Smooth muscle cell (in vitro differentiated cells): ENCODE results near the gene GJD4. TPM values are rescaled to one million over a fixed set of nuclear protein-coding genes. Genes with fewer than 3 reads are reported as not detected.

Experiments used
- DNase-seq: peaks from one replicate; lab custom pipeline; 2025; ENCODE audit not compliant: unreplicated experiment; lab: John Stamatoyannopoulos, UW
- H2AFZ ChIP-seq: fragments of 200-600 bp; sonication (generic); 2 replicates; pipeline ENCODE4 v1.6.0; 2016; ENCODE audit warnings: antibody characterized with exemption, low read depth, mild to moderate bottlenecking
- H3F3A ChIP-seq: fragments of 200-600 bp; sonication (generic); 2 replicates; pipeline ENCODE4 v1.6.0; 2017; ENCODE audit warnings: antibody characterized with exemption, low read depth
- H3K27ac ChIP-seq: fragments of 200-600 bp; sonication (generic); 2 replicates; pipeline ENCODE4 v1.5.1; 2016; ENCODE audit warnings: low read depth, mild to moderate bottlenecking
- H3K27me3 ChIP-seq: fragments of 200-600 bp; sonication (generic); 2 replicates; pipeline ENCODE4 v1.6.1; 2016; ENCODE audit warnings: low read depth, mild to moderate bottlenecking
- H3K36me3 ChIP-seq: fragments of 200-600 bp; sonication (generic); 2 replicates; pipeline ENCODE4 v1.5.1; 2016; ENCODE audit warnings: low read depth
- H3K4me1 ChIP-seq: fragments of 200-600 bp; sonication (generic); 2 replicates; pipeline ENCODE4 v1.5.1; 2016; ENCODE audit warnings: low read depth
- H3K4me2 ChIP-seq: fragments of 200-600 bp; sonication (generic); 2 replicates; pipeline ENCODE4 v1.6.0; 2016; ENCODE audit warnings: mild to moderate bottlenecking
- H3K4me3 ChIP-seq: fragments of 200-600 bp; sonication (generic); 2 replicates; pipeline ENCODE4 v1.5.1; 2016; ENCODE audit warnings: mild to moderate bottlenecking
- H3K79me2 ChIP-seq: fragments of 200-600 bp; sonication (generic); 2 replicates; pipeline ENCODE4 v1.6.0; 2016; ENCODE audit warnings: low read depth, mild to moderate bottlenecking
- H3K9ac ChIP-seq: fragments of 200-600 bp; sonication (generic); 2 replicates; pipeline ENCODE4 v1.6.0; 2016; ENCODE audit warnings: low read depth
- H3K9me3 ChIP-seq: fragments of 200-600 bp; sonication (generic); replicated peaks from 2 replicates; pipeline ENCODE4 v1.5.1; 2016; ENCODE audit warnings: low read depth
- H4K20me1 ChIP-seq: fragments of 200-600 bp; sonication (generic); 2 replicates; pipeline ENCODE4 v1.6.0; 2016; ENCODE audit warnings: low read depth
- WGBS: methylation state at CpG from one replicate; pipeline ENCODE4 v1.1.7; 2016; ENCODE audit warnings: low lambda C conversion rate; 5-methylcytosine and 5-hydroxymethylcytosine counted together
- polyA plus RNA-seq: library from polyadenylated mRNA; unstranded; fragments of >200 nt; fragmentation: Nextera tagmentation; extraction: Ambion mirVana; gene quantifications from 2 replicates; pipeline ENCODE4 v1.2.1, GENCODE V29; 2016
- total RNA-seq: library from RNA; depleted of rRNA; stranded (reverse); fragments of >200 nt; gene quantifications from 2 replicates; pipeline ENCODE4 v1.2.3, GENCODE V29; 2014
- TF ChIP-seq, protein P1 (sequence below): fragments of 200-600 bp; sonication (generic); IDR thresholded peaks from 2 replicates; pipeline ENCODE4 v1.5.1; 2017; ENCODE audit warnings: borderline replicate concordance, mild to moderate bottlenecking, antibody characterized with exemption; ENCODE audit not compliant: insufficient read depth, poor library complexity, severe bottlenecking

The GJD4 gene
- total and polyA plus RNA-seq, 2 experiments from 2014 or later, result not detected

DNA sequence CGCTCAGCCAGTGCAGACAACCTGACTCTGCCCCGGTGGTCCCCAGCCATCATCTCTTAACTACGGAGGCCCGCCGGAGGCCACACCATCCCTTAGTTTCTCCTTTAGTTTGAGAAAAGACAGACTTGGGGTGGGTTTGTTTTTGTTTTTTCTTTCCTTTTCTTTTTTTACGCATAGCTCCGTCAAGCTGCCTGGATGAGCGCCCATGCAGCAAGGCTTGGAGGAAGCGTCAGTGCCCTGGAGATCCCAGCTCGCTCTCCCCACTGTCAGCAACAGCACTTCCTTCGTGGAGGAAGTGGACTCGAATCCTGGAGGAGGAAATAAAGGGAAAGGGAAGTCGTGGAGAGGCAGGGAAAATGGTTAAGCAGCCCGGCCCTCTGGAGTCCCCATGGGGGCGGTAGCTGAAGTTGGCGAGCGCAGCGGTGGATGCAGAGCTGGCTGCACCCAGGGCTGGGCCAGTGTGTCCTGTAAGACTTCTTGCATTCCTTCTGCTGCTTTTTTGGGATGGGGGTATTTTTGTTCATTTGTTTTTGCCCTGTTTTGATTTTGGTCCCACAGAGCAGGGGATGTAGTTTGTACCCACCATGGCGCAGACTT, 35.9 kb upstream of the GJD4 start:
- Histone ChIP-seq H3K27me3 (no peaks in the 10 kb centered on the region), H3K9ac (no peak overlapping the region), H3K4me3 (no peak overlapping the region), H3K9me3 (no peaks in the 10 kb centered on the region), H3K4me1 (no peaks in the 10 kb centered on the region), H4K20me1 (no peaks in the 10 kb centered on the region), H3K79me2 (no peaks in the 10 kb centered on the region), H3F3A (no peaks in the 10 kb centered on the region), H3K27ac (no peak overlapping the region), H3K4me2 (no peak overlapping the region), H2AFZ (no peak overlapping the region), H3K36me3 (no peaks in the 10 kb centered on the region)
- DNase-seq, result no peak
- 94% methylated on average over 19 of the region's 19 CpGs for WGBS
- TF ChIP-seq, protein P1, sequence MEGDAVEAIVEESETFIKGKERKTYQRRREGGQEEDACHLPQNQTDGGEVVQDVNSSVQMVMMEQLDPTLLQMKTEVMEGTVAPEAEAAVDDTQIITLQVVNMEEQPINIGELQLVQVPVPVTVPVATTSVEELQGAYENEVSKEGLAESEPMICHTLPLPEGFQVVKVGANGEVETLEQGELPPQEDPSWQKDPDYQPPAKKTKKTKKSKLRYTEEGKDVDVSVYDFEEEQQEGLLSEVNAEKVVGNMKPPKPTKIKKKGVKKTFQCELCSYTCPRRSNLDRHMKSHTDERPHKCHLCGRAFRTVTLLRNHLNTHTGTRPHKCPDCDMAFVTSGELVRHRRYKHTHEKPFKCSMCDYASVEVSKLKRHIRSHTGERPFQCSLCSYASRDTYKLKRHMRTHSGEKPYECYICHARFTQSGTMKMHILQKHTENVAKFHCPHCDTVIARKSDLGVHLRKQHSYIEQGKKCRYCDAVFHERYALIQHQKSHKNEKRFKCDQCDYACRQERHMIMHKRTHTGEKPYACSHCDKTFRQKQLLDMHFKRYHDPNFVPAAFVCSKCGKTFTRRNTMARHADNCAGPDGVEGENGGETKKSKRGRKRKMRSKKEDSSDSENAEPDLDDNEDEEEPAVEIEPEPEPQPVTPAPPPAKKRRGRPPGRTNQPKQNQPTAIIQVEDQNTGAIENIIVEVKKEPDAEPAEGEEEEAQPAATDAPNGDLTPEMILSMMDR, result no peak

DNA sequence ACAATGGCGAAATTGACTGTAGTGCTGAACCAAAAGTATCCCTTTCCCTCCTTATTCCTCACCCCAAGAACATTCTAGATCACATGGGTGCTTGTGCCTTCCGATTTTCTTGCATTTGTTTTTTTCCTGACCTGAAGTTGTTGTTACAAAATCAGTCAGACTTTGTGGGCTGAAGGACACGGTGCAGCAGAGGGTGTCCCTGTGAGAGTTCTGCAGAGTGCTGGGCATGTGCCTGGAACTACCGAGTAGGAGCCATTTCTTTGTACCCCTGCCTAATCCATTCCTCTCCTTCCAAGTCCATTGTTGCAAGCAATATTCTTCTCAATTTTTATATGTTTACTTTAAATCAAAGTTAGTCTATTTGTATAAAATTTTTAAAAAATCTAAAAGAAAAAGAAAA, 35.3 kb upstream of the GJD4 start:
- Histone ChIP-seq H3K9ac (no peak overlapping the region), H4K20me1 (no peaks in the 10 kb centered on the region), H3K27me3 (no peaks in the 10 kb centered on the region), H3K79me2 (no peaks in the 10 kb centered on the region), H3K4me3 (no peak overlapping the region), H3F3A (no peaks in the 10 kb centered on the region), H3K4me1 (no peaks in the 10 kb centered on the region), H3K9me3 (no peaks in the 10 kb centered on the region), H3K27ac (no peak overlapping the region), H3K4me2 (no peak overlapping the region), H2AFZ (no peak overlapping the region), H3K36me3 (no peaks in the 10 kb centered on the region)
- WGBS, result 94% methylated on average over 4 of the region's 4 CpGs
- DNase-seq, result no peak
- TF ChIP-seq, protein P1, result no peak

DNA sequence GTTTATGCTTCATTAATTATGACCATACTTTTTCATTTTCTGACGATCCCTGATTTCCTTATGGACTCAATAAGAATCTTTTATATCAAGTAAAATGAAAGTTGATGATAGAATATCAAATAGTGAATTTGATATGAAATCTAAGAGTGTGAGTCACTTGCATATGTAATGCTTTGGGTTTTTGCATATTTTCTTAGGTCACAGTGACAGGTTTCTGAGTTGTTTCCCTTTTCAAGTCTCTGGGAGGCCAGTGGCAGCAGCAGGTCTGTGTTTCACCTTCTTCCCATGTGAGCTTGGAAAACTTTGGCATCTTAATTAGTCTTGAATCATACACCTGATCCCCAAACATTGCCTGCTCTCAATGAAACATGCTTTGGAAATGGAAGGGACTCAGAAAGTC, 34.7 kb upstream of the GJD4 start:
- H3K4me3 ChIP-seq, result no peak overlapping the region
- 97% methylated on average over 1 of the region's 1 CpG for WGBS
- H3K27ac ChIP-seq, result no peak overlapping the region
- H3F3A ChIP-seq, result no peaks in the 10 kb centered on the region
- H4K20me1 ChIP-seq, result no peaks in the 10 kb centered on the region
- no peak overlapping the region for H2AFZ ChIP-seq
- H3K27me3 ChIP-seq, result no peaks in the 10 kb centered on the region
- DNase-seq, result no peak
- H3K36me3 ChIP-seq, result no peaks in the 10 kb centered on the region
- H3K9me3 ChIP-seq, result no peaks in the 10 kb centered on the region
- H3K9ac ChIP-seq, result no peak overlapping the region
- no peak overlapping the region for H3K4me2 ChIP-seq
- H3K79me2 ChIP-seq, result no peaks in the 10 kb centered on the region
- H3K4me1 ChIP-seq, result no peaks in the 10 kb centered on the region
- TF ChIP-seq, protein P1, result no peak

- Histone ChIP-seq H3K79me2 (no peaks in the 10 kb centered on the region), H3K27ac (no peak overlapping the region), H3K36me3 (no peaks in the 10 kb centered on the region), H3K9ac (no peak overlapping the region), H3K27me3 (no peaks in the 10 kb centered on the region), H4K20me1 (no peaks in the 10 kb centered on the region), H2AFZ (no peak overlapping the region), H3K4me1 (no peaks in the 10 kb centered on the region), H3K4me3 (no peak overlapping the region), H3K9me3 (no peaks in the 10 kb centered on the region), H3K4me2 (no peak overlapping the region), H3F3A (no peaks in the 10 kb centered on the region)
- 100% methylated on average over 1 of the region's 1 CpG for WGBS
- no peak for DNase-seq
- TF ChIP-seq, protein P1, result no peak
These were observed 32.6 kb upstream of the GJD4 start for GRCh38 chr10:35572583-35572982.
